ENCODE results near the gene RTF1.

- no peak for TF ChIP-seq CTCF (IDR thresholded peaks at IDR 0.05)
- TF ChIP-seq POLR2AphosphoS5 (IDR thresholded peaks at IDR 0.05), result no peak
Measured at GRCh38 chr15:41506796-41507341, 90.0 kb downstream of the RTF1 start.
